Cardiac fibroblast (primary cell): ENCODE results near the gene EFNA3.

ENCODE experiments used
- DNase-seq, 2 donors: peaks; one replicate each; pipeline versions ENCODE4 v3.0.0 to v3.0.0-alpha.2; 2010; ENCODE audit warnings: low read depth in 2 of 2
- H3K4me3 ChIP-seq, 2 donors: replicated peaks in 1 of 2; 1 replicate in 1 of 2; 2 replicates in 1 of 2; pipeline ENCODE4 v1.5.1; 2011; ENCODE audit warnings: low read depth in 2 of 2, low read length in 2 of 2, mild to moderate bottlenecking in 2 of 2, moderate library complexity in 1 of 2
- TF ChIP-seq, protein P1 (sequence below): IDR thresholded peaks from one replicate; pipeline ENCODE4 v1.5.1; 2011; ENCODE audit warnings: low read depth, mild to moderate bottlenecking, low read length, inconsistent platforms

EFNA3 gene

DNA sequence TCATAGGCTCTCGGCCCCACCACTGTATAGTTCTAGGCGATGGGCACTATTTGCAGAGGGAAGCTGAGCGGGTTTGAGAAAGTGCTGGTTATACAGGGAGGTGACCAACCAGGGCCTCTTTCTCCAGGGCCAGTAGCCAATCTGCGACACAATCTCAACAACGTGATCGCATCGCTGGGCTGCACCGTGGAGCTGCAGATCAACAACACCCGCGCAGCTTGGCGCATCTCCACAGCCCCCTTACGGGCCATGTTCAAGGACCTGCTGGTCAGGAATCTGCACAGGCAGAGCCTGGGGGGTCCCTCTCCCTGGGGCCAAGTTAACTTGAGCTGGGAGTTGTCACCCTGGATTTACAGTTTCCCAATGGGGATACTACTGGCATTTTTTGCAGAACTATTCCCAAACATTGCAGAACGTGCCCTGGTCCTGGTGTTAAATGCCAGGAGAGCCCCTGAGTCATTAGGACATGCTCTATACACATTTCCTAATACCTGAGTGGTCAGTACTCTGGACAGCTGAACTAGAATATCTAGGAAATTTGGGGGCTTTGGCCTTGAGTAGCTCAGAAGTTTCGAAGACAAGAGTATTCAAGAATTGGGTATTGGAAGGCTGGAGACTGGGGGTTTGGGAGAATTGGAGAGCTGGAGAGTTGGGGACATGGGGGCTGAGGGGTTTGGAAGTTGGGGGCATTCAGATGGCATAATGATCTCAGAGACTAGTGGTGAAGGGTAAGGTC is 38.1 kb upstream of the EFNA3 start:
- no peak overlapping the region for H3K4me3 ChIP-seq
- TF ChIP-seq, protein P1, sequence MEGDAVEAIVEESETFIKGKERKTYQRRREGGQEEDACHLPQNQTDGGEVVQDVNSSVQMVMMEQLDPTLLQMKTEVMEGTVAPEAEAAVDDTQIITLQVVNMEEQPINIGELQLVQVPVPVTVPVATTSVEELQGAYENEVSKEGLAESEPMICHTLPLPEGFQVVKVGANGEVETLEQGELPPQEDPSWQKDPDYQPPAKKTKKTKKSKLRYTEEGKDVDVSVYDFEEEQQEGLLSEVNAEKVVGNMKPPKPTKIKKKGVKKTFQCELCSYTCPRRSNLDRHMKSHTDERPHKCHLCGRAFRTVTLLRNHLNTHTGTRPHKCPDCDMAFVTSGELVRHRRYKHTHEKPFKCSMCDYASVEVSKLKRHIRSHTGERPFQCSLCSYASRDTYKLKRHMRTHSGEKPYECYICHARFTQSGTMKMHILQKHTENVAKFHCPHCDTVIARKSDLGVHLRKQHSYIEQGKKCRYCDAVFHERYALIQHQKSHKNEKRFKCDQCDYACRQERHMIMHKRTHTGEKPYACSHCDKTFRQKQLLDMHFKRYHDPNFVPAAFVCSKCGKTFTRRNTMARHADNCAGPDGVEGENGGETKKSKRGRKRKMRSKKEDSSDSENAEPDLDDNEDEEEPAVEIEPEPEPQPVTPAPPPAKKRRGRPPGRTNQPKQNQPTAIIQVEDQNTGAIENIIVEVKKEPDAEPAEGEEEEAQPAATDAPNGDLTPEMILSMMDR: no peak
- DNase-seq: no peak

DNA sequence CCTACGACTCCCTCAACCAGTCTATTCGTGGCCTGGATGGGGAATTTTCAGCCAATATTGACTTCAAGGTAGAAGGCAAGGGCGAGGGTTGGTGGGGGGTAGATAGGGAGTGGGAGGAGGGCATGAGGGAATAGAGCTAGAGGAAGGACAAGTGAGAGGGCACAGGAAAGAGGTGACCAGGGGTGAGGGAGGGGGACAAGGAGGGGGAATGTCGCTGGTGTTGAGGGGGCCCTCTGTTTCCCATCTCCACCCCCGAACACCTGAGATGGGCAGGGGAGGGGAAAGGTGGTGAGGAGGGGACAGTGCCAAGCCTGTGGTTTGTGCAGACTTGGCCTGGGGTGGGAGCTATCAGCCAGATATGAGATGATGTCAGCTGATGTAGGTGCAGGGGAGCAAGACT is 35.8 kb upstream of the EFNA3 start:
- TF ChIP-seq, protein P1: no peak
- H3K4me3 ChIP-seq: no peak overlapping the region
- no peak for DNase-seq

DNA sequence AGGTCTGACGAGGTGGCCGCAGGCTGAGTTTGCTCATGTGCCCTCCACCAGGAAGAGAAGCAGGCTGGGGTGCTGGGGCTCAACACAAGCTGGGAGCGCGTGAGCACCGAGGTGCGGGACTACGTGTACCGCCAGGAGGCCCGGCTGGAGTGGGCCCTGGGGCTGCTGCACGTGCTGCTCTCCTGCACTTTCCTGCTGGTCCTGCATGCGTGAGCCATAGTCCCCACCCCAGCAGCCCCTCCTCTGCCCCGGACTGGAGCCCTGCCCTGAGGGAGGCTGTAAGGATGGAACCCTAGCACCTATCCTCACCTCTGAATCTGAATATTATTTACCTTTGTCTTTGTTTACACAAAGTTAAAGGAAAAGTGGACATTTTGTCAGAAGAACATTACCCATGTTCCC is 35.3 kb upstream of the EFNA3 start:
- no peak for DNase-seq
- H3K4me3 ChIP-seq: no peak overlapping the region
- TF ChIP-seq, protein P1: no peak

DNA sequence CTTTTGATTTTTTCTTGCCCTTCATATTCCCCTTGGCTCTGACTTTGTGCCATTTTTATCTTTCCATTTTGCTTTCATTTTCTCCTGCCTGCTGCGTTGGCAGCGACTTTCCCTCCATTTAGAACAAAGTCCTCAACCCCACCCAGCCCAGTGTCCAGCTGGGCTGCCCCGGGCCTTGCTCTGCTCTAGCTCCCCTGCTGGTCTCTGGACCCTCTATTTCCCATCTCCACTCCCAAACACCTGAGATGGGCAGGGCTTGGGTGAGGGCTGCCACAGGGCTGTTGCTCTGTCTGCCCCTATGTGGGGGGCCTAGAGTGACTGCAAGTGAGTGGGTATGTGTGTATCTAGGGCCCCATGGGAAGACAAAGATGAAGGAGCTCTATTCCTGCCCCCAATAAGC is 34.8 kb upstream of the EFNA3 start:
- TF ChIP-seq, protein P1: no peak
- DNase-seq: no peak

DNA sequence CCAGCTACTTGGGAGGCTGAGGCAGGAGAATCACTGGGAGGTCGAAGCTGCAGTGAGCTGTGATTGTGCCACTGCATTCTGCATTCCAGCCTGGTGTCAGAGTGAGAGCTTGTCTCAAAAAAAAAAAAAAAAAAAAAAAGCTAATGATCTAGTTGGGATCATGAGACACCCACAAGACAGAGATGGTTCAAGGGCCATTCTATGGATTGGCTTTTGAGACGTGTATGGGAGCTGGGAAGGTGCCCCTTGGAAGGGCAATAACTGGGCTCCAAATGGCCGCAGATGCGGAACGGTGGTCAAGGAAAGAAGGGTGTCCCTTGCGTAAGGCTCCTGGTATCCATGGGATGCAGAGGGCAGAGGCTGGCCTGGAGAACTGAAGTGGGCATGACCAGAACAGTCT is 34.3 kb upstream of the EFNA3 start:
- no peak for DNase-seq
- H3K4me3 ChIP-seq: no peak overlapping the region
- TF ChIP-seq, protein P1: no peak

More for the DNA sequence above, 34.8 kb upstream of the EFNA3 start:
- H3K4me3 ChIP-seq: no peak overlapping the region

DNA sequence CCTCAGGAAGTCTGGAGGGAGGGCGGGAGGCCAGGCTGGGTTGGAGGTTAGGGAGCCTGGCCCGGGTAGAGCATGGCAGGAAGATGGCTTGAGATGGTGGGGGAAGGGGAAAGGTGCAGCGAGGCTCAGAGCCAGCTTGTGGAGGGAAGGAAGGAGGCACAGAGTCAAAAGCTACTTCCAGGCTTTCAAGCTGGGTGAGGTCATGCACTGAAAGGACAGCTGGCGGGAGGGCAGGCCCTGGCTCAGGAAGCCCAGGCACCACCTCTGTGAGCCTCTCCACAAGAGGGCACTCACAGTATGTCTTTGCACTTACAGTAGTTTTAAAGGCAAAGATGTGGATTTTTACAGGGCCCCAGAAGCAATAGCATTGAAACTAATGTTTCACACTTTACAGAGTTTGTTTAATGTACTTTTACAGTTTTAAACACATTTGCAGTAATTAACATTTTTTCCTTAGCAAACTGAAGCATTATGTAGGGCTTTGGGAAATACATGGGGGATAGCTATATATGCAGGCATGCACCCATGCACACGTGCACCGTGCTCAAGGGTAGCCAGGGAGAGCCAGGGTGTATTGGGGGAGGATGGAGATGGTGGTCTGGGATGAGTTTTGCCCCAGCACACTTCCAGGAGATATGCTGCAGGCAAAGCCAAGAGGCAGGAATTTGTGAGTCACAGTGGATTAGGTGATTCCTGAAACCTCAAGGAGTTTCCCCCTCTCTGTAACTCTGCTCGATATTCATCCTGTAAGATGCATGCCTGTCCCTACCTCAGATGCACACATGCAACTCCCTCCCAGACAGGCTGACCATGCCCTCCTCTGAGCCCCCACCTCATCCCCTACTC is 33.6 kb upstream of the EFNA3 start:
- DNase-seq: peak; percentile 88 to 90
- no peak overlapping the region for H3K4me3 ChIP-seq
- TF ChIP-seq, protein P1: peak; percentile 80
